ENCODE measurements around the gene PSMD14.

The PSMD14 gene

GRCh38 chr2:161312996-161313395 lies 4.8 kb downstream of the PSMD14 start:
- Histone ChIP-seq H3K4me1 (peaks cover 5% of the 10 kb centered on the region), H3K27ac (no peak overlapping the region), H3K36me3 (ENCODE audit: control insufficient read depth, insufficient read depth, low read length) (no peaks in the 10 kb centered on the region), H3K27me3 (ENCODE audit: control insufficient read depth, insufficient read depth, low read length) (no peaks in the 10 kb centered on the region), H2AFZ (no peak overlapping the region), H3K9ac (no peak overlapping the region), H3K4me3 (ENCODE audit: low read depth, low read length) (no peak overlapping the region), H3K79me2 (no peaks in the 10 kb centered on the region), H3K4me2 (ENCODE audit: low read length) (no peak overlapping the region), H3K9me3 (ENCODE audit: control insufficient read depth, low read length) (no peaks in the 10 kb centered on the region)
- no peak for TF ChIP-seq CTCF (IDR thresholded peaks at IDR 0.05)

DNA sequence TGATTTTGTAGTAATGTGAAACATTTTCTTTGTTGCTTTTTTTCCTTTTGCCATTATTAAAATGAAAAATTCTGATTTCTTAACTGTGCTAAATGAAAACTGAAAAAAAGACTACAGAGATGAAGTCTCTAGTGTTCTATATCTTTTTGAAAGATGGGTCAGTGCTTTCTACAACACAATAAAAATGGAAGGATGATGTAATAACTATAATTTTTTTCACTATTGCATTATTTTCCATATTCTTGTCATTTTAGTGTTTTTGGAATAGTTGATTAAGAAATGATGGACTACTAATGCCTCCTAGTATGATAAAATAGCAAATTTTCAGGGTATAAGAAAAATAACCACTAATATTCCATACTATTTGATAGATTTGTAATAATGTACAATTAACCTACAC lies 7.2 kb downstream of the PSMD14 start:
- Histone ChIP-seq H3K79me2 (no peaks in the 10 kb centered on the region), H3K4me1 (peaks cover 3% of the 10 kb centered on the region), H3K4me2 (ENCODE audit: low read length) (no peak overlapping the region), H2AFZ (no peak overlapping the region), H3K36me3 (ENCODE audit: control insufficient read depth, insufficient read depth, low read length) (no peaks in the 10 kb centered on the region), H3K4me3 (ENCODE audit: low read depth, low read length) (no peak overlapping the region), H3K27ac (no peak overlapping the region), H3K27me3 (ENCODE audit: control insufficient read depth, insufficient read depth, low read length) (no peaks in the 10 kb centered on the region), H3K9ac (no peak overlapping the region), H3K9me3 (ENCODE audit: control insufficient read depth, low read length) (no peaks in the 10 kb centered on the region)
- TF ChIP-seq CTCF (IDR thresholded peaks at IDR 0.05) = no peak

DNA sequence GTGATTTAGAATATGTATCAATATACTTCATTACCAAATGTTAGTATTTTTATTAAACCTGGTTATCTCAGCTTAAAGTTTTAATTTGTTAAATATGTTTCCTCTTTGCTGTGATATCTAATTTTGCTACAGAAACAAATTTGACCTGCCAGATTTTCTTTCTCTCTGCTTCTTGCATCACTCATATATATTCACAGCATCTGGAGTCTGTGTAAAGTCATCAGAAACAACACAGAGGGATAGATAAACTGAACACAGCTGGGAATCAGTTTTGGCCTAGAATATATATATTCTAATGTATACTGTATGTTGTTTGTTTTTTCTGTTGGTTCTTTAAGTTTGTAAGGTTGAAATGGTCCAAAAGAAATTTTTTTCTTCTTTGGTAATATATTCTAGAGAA lies 8.5 kb downstream of the PSMD14 start:
- no peak overlapping the region for H3K4me2 ChIP-seq (ENCODE audit: low read length)
- no peak overlapping the region for H3K9ac ChIP-seq
- no peaks in the 10 kb centered on the region for H3K79me2 ChIP-seq
- no peaks in the 10 kb centered on the region for H3K36me3 ChIP-seq (ENCODE audit: control insufficient read depth, insufficient read depth, low read length)
- no peak overlapping the region for H3K4me3 ChIP-seq (ENCODE audit: low read depth, low read length)
- peaks cover 3% of the 10 kb centered on the region for H3K4me1 ChIP-seq
- H3K27me3 ChIP-seq (ENCODE audit: control insufficient read depth, insufficient read depth, low read length) = no peaks in the 10 kb centered on the region
- H2AFZ ChIP-seq = no peak overlapping the region
- TF ChIP-seq CTCF (IDR thresholded peaks at IDR 0.05) = no peak
- no peak overlapping the region for H3K27ac ChIP-seq
- H3K9me3 ChIP-seq (ENCODE audit: control insufficient read depth, low read length) = no peaks in the 10 kb centered on the region

- no peak overlapping the region for H3K4me2 ChIP-seq (ENCODE audit: low read length)
- no peak overlapping the region for H3K27ac ChIP-seq
- no peak for TF ChIP-seq CTCF (IDR thresholded peaks at IDR 0.05)
- no peak overlapping the region for H3K9ac ChIP-seq
- no peaks in the 10 kb centered on the region for H3K27me3 ChIP-seq (ENCODE audit: control insufficient read depth, insufficient read depth, low read length)
- H3K9me3 ChIP-seq (ENCODE audit: control insufficient read depth, low read length) = no peaks in the 10 kb centered on the region
- peaks cover 7% of the 10 kb centered on the region for H3K79me2 ChIP-seq
- no peak overlapping the region for H2AFZ ChIP-seq
- no peaks in the 10 kb centered on the region for H3K36me3 ChIP-seq (ENCODE audit: control insufficient read depth, insufficient read depth, low read length)
- H3K4me1 ChIP-seq = peaks cover 6% of the 10 kb centered on the region
- no peak overlapping the region for H3K4me3 ChIP-seq (ENCODE audit: low read depth, low read length)
Observed at GRCh38 chr2:161321944-161322648, 13.9 kb downstream of the PSMD14 start.

- Histone ChIP-seq H3K4me1 (peaks cover 4% of the 10 kb centered on the region), H3K9ac (no peak overlapping the region), H3K36me3 (ENCODE audit: control insufficient read depth, insufficient read depth, low read length) (no peaks in the 10 kb centered on the region), H3K4me2 (ENCODE audit: low read length) (no peak overlapping the region), H3K9me3 (ENCODE audit: control insufficient read depth, low read length) (no peaks in the 10 kb centered on the region), H3K4me3 (ENCODE audit: low read depth, low read length) (no peak overlapping the region), H3K79me2 (peaks cover 7% of the 10 kb centered on the region), H2AFZ (no peak overlapping the region), H3K27me3 (ENCODE audit: control insufficient read depth, insufficient read depth, low read length) (no peaks in the 10 kb centered on the region), H3K27ac (no peak overlapping the region)
- no peak for TF ChIP-seq CTCF (IDR thresholded peaks at IDR 0.05)
Observed at GRCh38 chr2:161324876-161325275, 16.7 kb downstream of the PSMD14 start.

Measured in parathyroid adenoma (tissue), 2 donors.